Trophoblast cell (in vitro differentiated cells and primary cell): Measurements from ENCODE around the gene CHST11.

ENCODE experiments used
- DNase-seq, 2 donors: peaks; one replicate each; pipeline ENCODE4 v3.0.0-alpha.2; 2016
- H2AFZ ChIP-seq: 2 replicates; pipeline ENCODE4 v1.6.1; 2013; ENCODE audit warnings: low read length, moderate library complexity, mild to moderate bottlenecking; ENCODE audit not compliant: insufficient read depth, poor library complexity
- H2AK5ac ChIP-seq: 2 replicates; pipeline ENCODE4 v1.6.1; 2013; ENCODE audit warnings: mild to moderate bottlenecking, low read length
- H2BK120ac ChIP-seq: 2 replicates; pipeline ENCODE4 v1.6.1; 2013; ENCODE audit warnings: low read length, mild to moderate bottlenecking, moderate library complexity; ENCODE audit not compliant: insufficient read depth, poor library complexity
- H2BK12ac ChIP-seq: 2 replicates; pipeline ENCODE4 v1.6.1; 2013; ENCODE audit warnings: mild to moderate bottlenecking, low read length, moderate library complexity
- H2BK5ac ChIP-seq: 2 replicates; pipeline ENCODE4 v1.6.1; 2013; ENCODE audit warnings: low read length, low read depth, moderate library complexity, mild to moderate bottlenecking; ENCODE audit not compliant: poor library complexity
- H3K14ac ChIP-seq: 2 replicates; pipeline ENCODE4 v1.6.1; 2013; ENCODE audit warnings: mild to moderate bottlenecking, low read length
- H3K18ac ChIP-seq: 2 replicates; pipeline ENCODE4 v1.6.1; 2013; ENCODE audit warnings: mild to moderate bottlenecking, low read length
- H3K23ac ChIP-seq: 2 replicates; pipeline ENCODE4 v1.6.1; 2013; ENCODE audit warnings: low read length
- H3K27ac ChIP-seq: 2 replicates; pipeline ENCODE4 v1.5.1; 2013; ENCODE audit warnings: low read depth, mild to moderate bottlenecking, inconsistent platforms, low read length, moderate library complexity
- H3K27me3 ChIP-seq: 2 replicates; pipeline ENCODE4 v1.6.1; 2013; ENCODE audit warnings: inconsistent platforms, mild to moderate bottlenecking, low read length, moderate library complexity; ENCODE audit not compliant: insufficient read depth
- H3K36me3 ChIP-seq, 2 experiments: 1 replicate in 1 of 2; 2 replicates in 1 of 2; pipeline ENCODE4 v1.6.1; 2013; ENCODE audit warnings: low read length in 2 of 2, mild to moderate bottlenecking in 2 of 2, moderate library complexity in 1 of 2; ENCODE audit not compliant: insufficient read depth in 2 of 2, control insufficient read depth in 1 of 2
- H3K4ac ChIP-seq: 2 replicates; pipeline ENCODE4 v1.6.1; 2013; ENCODE audit warnings: low read depth, mild to moderate bottlenecking, low read length, moderate library complexity
- H3K4me1 ChIP-seq, 2 experiments: 1 replicate in 1 of 2; 2 replicates in 1 of 2; pipeline ENCODE4 v1.6.1; 2013; ENCODE audit warnings: low read length in 2 of 2, mild to moderate bottlenecking in 2 of 2, moderate library complexity in 1 of 2; ENCODE audit not compliant: insufficient read depth in 2 of 2, control insufficient read depth in 1 of 2
- H3K4me2 ChIP-seq: 2 replicates; pipeline ENCODE4 v1.6.1; 2013; ENCODE audit warnings: inconsistent platforms, mild to moderate bottlenecking, low read length, moderate library complexity
- H3K4me3 ChIP-seq: 2 replicates; pipeline ENCODE4 v1.5.1; 2013; ENCODE audit warnings: mild to moderate bottlenecking, low read depth, low read length, inconsistent platforms
- H3K79me1 ChIP-seq: one replicate; pipeline ENCODE4 v1.6.1; 2013; ENCODE audit warnings: low read length
- H3K79me2 ChIP-seq: 2 replicates; pipeline ENCODE4 v1.6.1; 2013; ENCODE audit warnings: low read length, mild to moderate bottlenecking; ENCODE audit not compliant: control insufficient read depth, insufficient read depth, poor library complexity
- H3K9ac ChIP-seq: 2 replicates; pipeline ENCODE4 v1.6.1; 2013; ENCODE audit warnings: mild to moderate bottlenecking, low read length
- H3K9me3 ChIP-seq: 2 replicates; pipeline ENCODE4 v1.6.1; 2013; ENCODE audit warnings: low read depth, mild to moderate bottlenecking, control low read depth, inconsistent platforms, low read length; ENCODE audit not compliant: insufficient read depth
- H4K12ac ChIP-seq: 2 replicates; pipeline ENCODE4 v1.6.1; 2013; ENCODE audit warnings: low read depth, mild to moderate bottlenecking, low read length, moderate library complexity
- H4K8ac ChIP-seq: 2 replicates; pipeline ENCODE4 v1.6.1; 2013; ENCODE audit warnings: low read depth, mild to moderate bottlenecking, low read length, moderate library complexity
- H4K91ac ChIP-seq: one replicate; pipeline ENCODE4 v1.6.1; 2013; ENCODE audit warnings: low read depth, mild to moderate bottlenecking, low read length, moderate library complexity
- WGBS: extraction: QIAGEN DNeasy Blood & Tissue Kit; methylation state at CpG from one replicate; pipeline ENCODE4 v1.1.7; 2013; ENCODE audit warnings: missing lambda C conversion rate; ENCODE audit not compliant: insufficient read length, insufficient coverage; ENCODE audit errors: extremely low coverage; 5-methylcytosine and 5-hydroxymethylcytosine counted together

Gene CHST11

GRCh38 chr12:104547235-104547634 lies 90.5 kb downstream of the CHST11 start:
- Histone ChIP-seq H2AK5ac (no peak overlapping the region), H3K27ac (no peak overlapping the region), H4K12ac (no peak overlapping the region), H2AFZ (no peak overlapping the region), H3K9me3 (peaks cover 1% of the 10 kb centered on the region), H3K23ac (no peak overlapping the region), H3K79me1 (peaks cover 2% of the 10 kb centered on the region), H3K36me3 (no peaks in the 10 kb centered on the region), H4K91ac (no peak overlapping the region), H3K14ac (no peak overlapping the region), H3K79me2 (peaks cover 1% of the 10 kb centered on the region), H3K27me3 (no peaks in the 10 kb centered on the region), H3K4me3 (no peak overlapping the region), H3K4me1 (peaks cover 8 to 11% of the 10 kb centered on the region in 2 experiments), H2BK120ac (no peak overlapping the region), H3K18ac (no peak overlapping the region), H2BK5ac (no peak overlapping the region), H3K4me2 (no peak overlapping the region), H3K9ac (no peak overlapping the region), H4K8ac (no peak overlapping the region), H3K4ac (no peak overlapping the region), H2BK12ac (no peak overlapping the region)
- WGBS, result no CpG with 5 or more reads among the region's 9 CpGs
- DNase-seq, result peak in 1 of 2 donors; percentile 24

GRCh38 chr12:104549815-104550480 lies 93.2 kb downstream of the CHST11 start:
- Histone ChIP-seq H3K9me3 (peaks cover 4% of the 10 kb centered on the region), H3K27ac (no peak overlapping the region), H2BK12ac (no peak overlapping the region), H2AFZ (no peak overlapping the region), H3K27me3 (no peaks in the 10 kb centered on the region), H4K8ac (no peak overlapping the region), H4K91ac (no peak overlapping the region), H3K36me3 (no peaks in the 10 kb centered on the region), H3K4me3 (no peak overlapping the region), H3K79me2 (peaks cover 1% of the 10 kb centered on the region), H4K12ac (no peak overlapping the region), H2BK5ac (no peak overlapping the region), H3K9ac (no peak overlapping the region), H3K18ac (no peak overlapping the region), H3K4ac (no peak overlapping the region), H3K23ac (no peak overlapping the region), H3K4me2 (no peak overlapping the region), H2AK5ac (no peak overlapping the region), H3K14ac (no peak overlapping the region), H3K79me1 (peaks cover 2% of the 10 kb centered on the region), H3K4me1 (peaks cover 6 to 12% of the 10 kb centered on the region in 2 experiments), H2BK120ac (no peak overlapping the region)
- WGBS, result no CpG with 5 or more reads among the region's 9 CpGs
- DNase-seq, result peak; percentile 19 to 74

- H2BK120ac ChIP-seq, result no peak overlapping the region
- H3K79me2 ChIP-seq, result no peaks in the 10 kb centered on the region
- no peak overlapping the region for H3K4me3 ChIP-seq
- H2AFZ ChIP-seq, result no peak overlapping the region
- H2AK5ac ChIP-seq, result no peak overlapping the region
- H2BK5ac ChIP-seq, result no peak overlapping the region
- whole genome bisulfite sequencing, result no CpG with 5 or more reads among the region's 14 CpGs
- H3K27me3 ChIP-seq, result no peaks in the 10 kb centered on the region
- H3K9ac ChIP-seq, result no peak overlapping the region
- no peak overlapping the region for H4K91ac ChIP-seq
- H4K8ac ChIP-seq, result no peak overlapping the region
- H3K36me3 ChIP-seq, result no peaks in the 10 kb centered on the region
- H3K4me2 ChIP-seq, result no peak overlapping the region
- H3K79me1 ChIP-seq, result no peaks in the 10 kb centered on the region
- H3K27ac ChIP-seq, result no peak overlapping the region
- H2BK12ac ChIP-seq, result no peak overlapping the region
- no peak overlapping the region for H3K14ac ChIP-seq
- peaks cover 4% of the 10 kb centered on the region for H3K9me3 ChIP-seq
- H3K18ac ChIP-seq, result no peak overlapping the region
- no peak overlapping the region for H4K12ac ChIP-seq
- DNase-seq, result no peak
- H3K23ac ChIP-seq, result no peak overlapping the region
- H3K4me1 ChIP-seq, result peaks cover 11 to 15% of the 10 kb centered on the region in 2 experiments
- H3K4ac ChIP-seq, result no peak overlapping the region
Measured at GRCh38 chr12:104551313-104551931, 94.7 kb downstream of the CHST11 start.

- no peaks in the 10 kb centered on the region for H3K36me3 ChIP-seq
- H4K91ac ChIP-seq, result no peak overlapping the region
- H3K4ac ChIP-seq, result no peak overlapping the region
- H2AFZ ChIP-seq, result no peak overlapping the region
- peaks cover 14 to 15% of the 10 kb centered on the region in 2 experiments for H3K4me1 ChIP-seq
- no peak overlapping the region for H3K27ac ChIP-seq
- H3K4me2 ChIP-seq, result no peak overlapping the region
- H2AK5ac ChIP-seq, result no peak overlapping the region
- no CpG with 5 or more reads among the region's 4 CpGs for WGBS
- DNase-seq, result no peak
- no peak overlapping the region for H2BK12ac ChIP-seq
- no peak overlapping the region for H3K14ac ChIP-seq
- H2BK5ac ChIP-seq, result no peak overlapping the region
- H2BK120ac ChIP-seq, result no peak overlapping the region
- no peak overlapping the region for H3K4me3 ChIP-seq
- no peak overlapping the region for H3K23ac ChIP-seq
- H3K27me3 ChIP-seq, result no peaks in the 10 kb centered on the region
- no peaks in the 10 kb centered on the region for H3K79me1 ChIP-seq
- no peak overlapping the region for H3K18ac ChIP-seq
- H3K9me3 ChIP-seq, result peaks cover 4% of the 10 kb centered on the region
- no peak overlapping the region for H4K12ac ChIP-seq
- no peak overlapping the region for H3K9ac ChIP-seq
- H3K79me2 ChIP-seq, result no peaks in the 10 kb centered on the region
- H4K8ac ChIP-seq, result no peak overlapping the region
Measured at GRCh38 chr12:104553421-104553820, 96.7 kb downstream of the CHST11 start.
